HepG2 (cell line): ENCODE data around the gene PRR29.

Source experiments
- HNF4A ChIP-seq: sonication (generic); formaldehyde crosslinking; IDR thresholded peaks from 2 replicates; pipeline ENCODE4 v1.4.0; 2020; ENCODE audit warnings: missing genetic modification reagents
- ISX ChIP-seq: sonication (generic); formaldehyde crosslinking; conservative IDR thresholded peaks from 2 replicates; pipeline ENCODE4 v1.5.0; 2020; ENCODE audit warnings: missing genetic modification reagents
- KAT7 ChIP-seq: IDR thresholded peaks from 2 replicates; pipeline ENCODE4 v1.6.1; 2018; ENCODE audit warnings: borderline replicate concordance, missing compliant biosample characterization
- MAFF ChIP-seq: IDR thresholded peaks from 2 replicates; pipeline ENCODE4 v1.6.1; 2011; ENCODE audit warnings: low read depth, low read length, improper control_type of control experiment
- NFYB ChIP-seq: sonication (generic); formaldehyde crosslinking; IDR thresholded peaks from 2 replicates; pipeline ENCODE4 v1.4.0; 2020; ENCODE audit warnings: missing genetic modification reagents
- POLR2A ChIP-seq, 2 experiments: IDR thresholded peaks; 2 replicates each; pipeline ENCODE4 v1.6.1; 2011; ENCODE audit warnings: low read depth in 2 of 2, low read length in 2 of 2, mild to moderate bottlenecking in 1 of 2, moderate library complexity in 1 of 2; ENCODE audit not compliant: insufficient read depth in 1 of 2
- REXO4 ChIP-seq: sonication (generic); formaldehyde crosslinking; IDR thresholded peaks from 2 replicates; pipeline ENCODE4 v1.8.0; 2022; ENCODE audit warnings: missing genetic modification reagents, mild to moderate bottlenecking, borderline replicate concordance
- RXRA ChIP-seq: sonication (generic); formaldehyde crosslinking; IDR thresholded peaks from 2 replicates; pipeline ENCODE4 v1.5.1; 2020; ENCODE audit warnings: missing genetic modification reagents
- SMC3 ChIP-seq: IDR thresholded peaks from 2 replicates; pipeline ENCODE4 v1.6.1; 2011; ENCODE audit warnings: low read length, improper control_type of control experiment
- TF ChIP-seq, protein P1 (sequence below): sonication (generic); formaldehyde crosslinking; IDR thresholded peaks from 2 replicates; pipeline ENCODE4 v1.5.0; 2020; ENCODE audit warnings: mild to moderate bottlenecking, missing genetic modification reagents, moderate library complexity
- TF ChIP-seq, protein P2 (sequence below): IDR thresholded peaks from 2 replicates; pipeline ENCODE4 v1.6.1; 2012; ENCODE audit warnings: inconsistent platforms

DNA sequence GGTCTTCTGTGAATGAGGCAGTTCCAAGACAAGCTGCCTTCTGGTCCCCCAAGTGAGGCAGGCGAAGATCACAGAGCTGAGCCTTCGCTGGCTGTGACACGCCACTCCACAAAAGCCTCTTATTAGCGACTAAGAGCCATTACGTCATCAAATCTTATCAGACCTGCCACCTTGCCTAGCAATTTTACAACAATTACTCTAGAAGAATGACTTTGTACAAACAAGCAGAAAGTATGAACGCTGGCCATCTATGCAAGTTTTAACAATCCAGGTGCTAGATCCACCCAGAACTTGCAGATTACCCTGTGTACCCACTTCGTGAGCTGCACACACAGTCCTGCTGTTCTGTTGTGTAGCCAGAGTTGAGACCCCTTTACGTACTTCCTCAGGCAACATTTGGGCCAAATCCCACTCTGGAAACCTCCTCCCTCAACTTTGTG lies 26.1 kb downstream of the PRR29 start:
- no peak for TF ChIP-seq POLR2A (IDR thresholded peaks at IDR 0.05; ENCODE audit: insufficient read depth in 1 of 2, low read depth in 2 of 2, low read length in 2 of 2)
- no peak for TF ChIP-seq MAFF
- no peak for TF ChIP-seq ISX (CRISPR knock-in tag)
- no peak for TF ChIP-seq HNF4A (CRISPR knock-in tag)
- TF ChIP-seq NFYB (CRISPR knock-in tag), result no peak
- TF ChIP-seq KAT7, result no peak
- no peak for TF ChIP-seq SMC3
- no peak for TF ChIP-seq REXO4 (CRISPR knock-in tag)
- TF ChIP-seq, protein P1, sequence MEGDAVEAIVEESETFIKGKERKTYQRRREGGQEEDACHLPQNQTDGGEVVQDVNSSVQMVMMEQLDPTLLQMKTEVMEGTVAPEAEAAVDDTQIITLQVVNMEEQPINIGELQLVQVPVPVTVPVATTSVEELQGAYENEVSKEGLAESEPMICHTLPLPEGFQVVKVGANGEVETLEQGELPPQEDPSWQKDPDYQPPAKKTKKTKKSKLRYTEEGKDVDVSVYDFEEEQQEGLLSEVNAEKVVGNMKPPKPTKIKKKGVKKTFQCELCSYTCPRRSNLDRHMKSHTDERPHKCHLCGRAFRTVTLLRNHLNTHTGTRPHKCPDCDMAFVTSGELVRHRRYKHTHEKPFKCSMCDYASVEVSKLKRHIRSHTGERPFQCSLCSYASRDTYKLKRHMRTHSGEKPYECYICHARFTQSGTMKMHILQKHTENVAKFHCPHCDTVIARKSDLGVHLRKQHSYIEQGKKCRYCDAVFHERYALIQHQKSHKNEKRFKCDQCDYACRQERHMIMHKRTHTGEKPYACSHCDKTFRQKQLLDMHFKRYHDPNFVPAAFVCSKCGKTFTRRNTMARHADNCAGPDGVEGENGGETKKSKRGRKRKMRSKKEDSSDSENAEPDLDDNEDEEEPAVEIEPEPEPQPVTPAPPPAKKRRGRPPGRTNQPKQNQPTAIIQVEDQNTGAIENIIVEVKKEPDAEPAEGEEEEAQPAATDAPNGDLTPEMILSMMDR, result no peak
- TF ChIP-seq, protein P2, sequence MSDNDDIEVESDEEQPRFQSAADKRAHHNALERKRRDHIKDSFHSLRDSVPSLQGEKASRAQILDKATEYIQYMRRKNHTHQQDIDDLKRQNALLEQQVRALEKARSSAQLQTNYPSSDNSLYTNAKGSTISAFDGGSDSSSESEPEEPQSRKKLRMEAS, result no peak
- TF ChIP-seq RXRA, result no peak
